Right ventricle myocardium inferior (tissue), 1 donor: ENCODE results near the gene KCNK6. TPM values are rescaled to one million over a fixed set of nuclear protein-coding genes. Genes with fewer than 3 reads are reported as not detected.
"Not testable (repeated sequence)": the region's sequence is repeated elsewhere in the genome, so short reads cannot be mapped to it uniquely, and the experiment has no call there.

ENCODE experiments used
- ATAC-seq: fragments of 200-7000 bp; cut with Tn5 transposase; one replicate; pipeline ENCODE4 v1.9.1; 2020; ENCODE audit warnings: mild to moderate bottlenecking, moderate library complexity
- DNase-seq: peaks from one replicate; pipeline ENCODE4 v3.0.0; 2021; ENCODE audit errors: missing footprints
- intact Hi-C: fragments of 100-400 bp; cut with DNase I; formaldehyde crosslinking; loops from one replicate; pipeline ENCODE4 v1.11.0; 2022
- total RNA-seq: library from RNA; stranded (reverse); fragmentation: NEBNext Ultra II Directional; extraction: Animal tissue kit (Norgen Biotek cat#: 25700); gene quantifications from one replicate; pipeline ENCODE4 v1.2.1, GENCODE V29; 2021
- donor health status: DM: no; HTN: yes; CAD: no; lungs with severe emphysema.

KCNK6 gene
- total RNA-seq, 1 donor from 2014 or later, result 7.2 TPM

- intact Hi-C loops, result no loop called here
- DNase-seq (no peak), ATAC-seq (no peak)
Observed at GRCh38 chr19:38352611-38353010, 33.0 kb downstream of the KCNK6 start.

GRCh38 chr19:38355728-38356725 lies 36.4 kb downstream of the KCNK6 start:
- intact Hi-C loops, result no loop called here
- ATAC-seq, result no peak
- no peak for DNase-seq

- no peak for ATAC-seq
- no peak for DNase-seq
- intact Hi-C loops, result no loop called here
Observed at GRCh38 chr19:38358071-38358470, 38.4 kb downstream of the KCNK6 start.

DNA sequence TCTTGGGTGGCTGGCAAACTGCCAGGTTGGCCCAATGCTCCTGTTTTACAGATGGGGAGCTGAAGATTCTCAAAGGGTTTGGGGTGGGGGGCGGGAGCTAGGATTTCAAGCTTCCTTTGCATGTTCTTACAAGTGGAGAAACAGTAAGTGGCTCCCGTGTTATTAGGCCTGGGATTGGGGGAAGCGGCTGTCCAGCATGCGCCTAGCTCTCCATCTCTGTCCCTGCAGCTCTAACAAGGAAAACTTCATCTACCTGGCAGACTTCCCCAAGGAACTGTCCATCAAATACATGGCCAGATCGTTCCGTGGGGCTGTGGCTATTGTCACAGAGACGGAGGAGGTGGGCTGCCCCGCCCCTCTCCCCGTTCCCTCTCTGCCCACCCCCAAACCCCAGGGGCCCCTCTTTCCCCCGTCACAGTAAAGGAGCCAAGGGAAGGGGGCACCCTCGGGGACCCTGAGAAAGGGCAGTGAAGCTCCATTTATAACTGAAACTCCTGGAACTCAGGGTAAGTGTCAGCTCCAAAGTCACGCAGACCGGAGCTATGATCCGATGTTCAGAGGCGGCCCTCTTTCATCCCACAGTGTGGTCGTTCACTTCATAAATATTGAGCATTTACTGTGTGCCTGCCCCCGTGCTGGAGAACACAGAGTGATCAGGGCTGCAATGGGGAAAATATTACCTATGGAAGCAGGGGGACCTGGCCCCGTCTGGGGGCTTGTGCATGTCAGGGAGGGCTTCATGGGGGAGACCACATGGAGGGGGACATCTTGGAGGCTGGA lies 39.8 kb downstream of the KCNK6 start:
- no peak for DNase-seq
- intact Hi-C loops, result no loop called here
- no peak for ATAC-seq

- DNase-seq (no peak), ATAC-seq (no peak)
- intact Hi-C loops, result no loop called here
Observed at GRCh38 chr19:38360351-38360750, 40.7 kb downstream of the KCNK6 start.

DNA sequence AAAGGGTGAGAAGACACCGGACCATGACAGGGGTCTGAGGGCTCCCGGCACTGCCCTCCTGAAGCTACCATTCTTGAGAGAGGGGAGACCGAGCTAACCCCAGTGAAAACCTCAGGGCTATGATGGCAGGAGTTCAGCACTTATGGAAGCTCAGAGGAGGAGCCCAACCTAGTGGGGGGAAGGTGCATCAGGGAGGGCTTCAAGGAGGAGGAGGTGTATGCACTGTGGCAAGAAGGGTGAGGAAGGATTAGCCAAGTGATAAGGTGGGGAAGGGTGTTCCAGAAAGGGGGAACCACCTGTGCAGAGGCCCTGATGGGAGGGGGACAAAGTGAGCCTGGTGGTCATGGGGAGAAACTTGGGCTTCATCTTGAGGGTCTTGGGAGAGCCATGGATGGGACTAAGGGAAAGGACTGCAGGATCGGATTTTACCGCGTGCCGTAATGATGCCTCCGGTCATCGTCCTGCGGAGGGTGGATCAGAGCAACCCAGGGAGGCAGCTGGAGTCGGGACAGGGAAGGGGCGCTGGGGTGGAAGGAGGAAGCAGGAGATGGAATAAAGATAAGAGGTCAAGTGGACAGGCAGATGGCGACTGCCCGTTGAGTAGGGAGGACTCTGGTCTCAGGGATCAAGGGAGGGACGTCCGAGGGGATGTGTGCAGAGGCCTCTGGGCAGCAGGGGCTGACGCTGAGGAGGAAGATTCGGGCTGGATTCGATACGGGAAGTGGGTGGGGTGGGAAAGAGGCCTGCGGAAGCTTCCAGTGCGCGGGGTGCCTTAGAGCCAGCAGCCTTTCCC lies 41.4 kb downstream of the KCNK6 start:
- ATAC-seq (peak; percentile 15), DNase-seq (no peak)
- intact Hi-C loops, result no loop called here

- intact Hi-C loops, result no loop called here
- peak; percentile 91 for ATAC-seq
Observed at GRCh38 chr19:38361633-38362075, 42.0 kb downstream of the KCNK6 start.

GRCh38 chr19:38362076-38362945 lies 42.7 kb downstream of the KCNK6 start:
- ATAC-seq (peak; percentile 74), DNase-seq (peak; percentile 90)
- intact Hi-C loops, result no loop called here

More at GRCh38 chr19:38361633-38362075, 42.0 kb downstream of the KCNK6 start:
- peak; percentile 86 for DNase-seq

- intact Hi-C loops, DNase-seq, ATAC-seq: not testable (repeated sequence)
Observed at GRCh38 chr19:38362946-38363688, 43.5 kb downstream of the KCNK6 start.

GRCh38 chr19:38367041-38367440 lies 47.4 kb downstream of the KCNK6 start:
- intact Hi-C loops, result no loop called here
- no peak for ATAC-seq
- no peak for DNase-seq

GRCh38 chr19:38369584-38369983 lies 49.9 kb downstream of the KCNK6 start:
- intact Hi-C loops, result no loop called here
- DNase-seq, result no peak
- ATAC-seq, result no peak

DNA sequence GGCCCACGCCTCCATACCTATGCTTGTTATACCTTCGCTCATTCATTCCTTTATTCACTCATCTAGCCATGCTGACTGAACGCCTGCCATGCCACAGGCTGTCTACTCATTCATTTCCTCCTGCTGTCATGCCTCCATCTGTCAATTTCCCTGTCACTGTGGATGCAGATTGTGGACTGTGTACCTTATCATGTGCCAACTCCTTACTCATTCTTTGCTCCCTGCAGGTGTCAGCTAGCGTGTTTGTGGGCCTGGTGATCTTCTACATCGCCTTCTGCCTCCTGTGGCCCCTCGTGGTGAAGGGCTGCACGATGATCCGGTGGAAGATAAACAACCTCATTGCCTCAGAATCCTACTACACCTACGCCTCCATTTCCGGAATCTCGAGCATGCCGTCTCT lies 50.7 kb downstream of the KCNK6 start:
- intact Hi-C loops, result no loop called here
- no peak for DNase-seq
- no peak for ATAC-seq

DNA sequence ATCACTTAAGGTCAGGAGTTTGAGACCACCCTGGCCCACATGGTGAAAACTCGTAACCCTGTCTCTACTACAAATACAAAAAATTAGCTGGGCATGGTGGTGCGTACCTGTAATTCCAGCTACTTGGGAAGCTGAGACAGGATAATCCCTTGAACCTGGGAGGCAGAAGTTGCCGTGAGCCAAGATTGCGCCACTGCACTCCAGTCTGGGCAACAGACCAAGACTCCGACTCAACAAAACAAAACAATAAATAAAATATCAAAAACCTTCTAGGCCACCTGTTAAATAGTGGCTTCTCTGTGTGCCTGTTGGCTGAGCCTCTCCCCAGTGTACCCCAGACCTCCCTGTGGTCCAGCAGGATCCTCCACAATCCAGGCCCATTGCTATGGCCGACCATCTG lies 51.4 kb downstream of the KCNK6 start:
- intact Hi-C loops, result no loop called here
- ATAC-seq (no peak), DNase-seq (no peak)

DNA sequence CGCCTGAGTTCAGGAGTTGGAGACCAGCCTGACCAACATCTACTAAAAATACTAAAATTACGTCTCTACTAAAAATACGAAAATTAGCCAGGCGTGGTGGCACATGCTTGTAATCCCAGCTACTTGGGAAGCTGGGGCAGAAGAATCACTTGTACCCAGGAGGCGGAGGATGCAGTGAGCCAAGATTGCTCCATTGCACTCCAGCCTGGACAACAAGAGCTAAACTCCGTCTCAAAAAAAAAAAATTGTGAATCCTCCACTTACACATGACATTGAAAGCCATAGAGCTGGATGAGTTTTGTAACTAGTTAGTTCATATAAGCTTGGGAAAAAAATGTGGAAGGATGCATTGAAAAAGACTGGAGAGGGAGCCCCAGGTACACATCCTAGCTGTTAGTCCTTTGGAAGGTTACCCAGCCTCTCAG lies 54.3 kb downstream of the KCNK6 start:
- intact Hi-C loops, result loop anchor here (1.0 to 2.0 kb wide), 2 partner anchors 29 to 39 kb away; partner anchors contain the start of genes CATSPERG and FAM98C
- no peak for DNase-seq
- no peak for ATAC-seq

- DNase-seq, result peak; percentile 100
- peak; percentile 99 for ATAC-seq
- intact Hi-C loops, result loop anchor here (1.0 to 2.0 kb wide), 2 partner anchors 28 to 39 kb away; partner anchors contain the start of genes CATSPERG and FAM98C
Observed at GRCh38 chr19:38374332-38375097, 54.9 kb downstream of the KCNK6 start, which contains the start of gene PSMD8. PSMD8 (plus strand) TSS chr19:38374571; CDS start chr19:38374602, 31 bp downstream.

DNA sequence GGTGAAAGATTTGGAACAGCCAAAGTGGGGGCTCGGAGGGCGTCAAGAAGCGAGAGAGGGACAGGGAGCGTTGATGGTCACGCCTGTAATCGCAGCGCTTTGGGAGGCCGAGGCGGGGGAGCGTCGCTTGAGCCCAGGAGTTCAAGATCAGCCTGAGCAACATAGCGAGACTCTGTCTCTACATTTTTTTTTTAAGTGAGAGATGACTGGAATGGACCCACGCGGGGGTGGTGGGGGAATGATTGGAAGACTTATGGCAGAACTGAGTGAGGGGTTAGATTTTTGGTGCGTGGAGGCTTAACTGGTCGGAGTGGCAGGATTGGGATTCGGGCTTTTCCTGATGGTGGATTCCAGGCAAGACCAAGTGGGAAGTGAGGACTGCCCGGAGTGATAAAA lies 55.5 kb downstream of the KCNK6 start:
- DNase-seq (no peak), ATAC-seq (no peak)
- intact Hi-C loops, result loop anchor here (2.0 kb wide), 1 partner anchor 28 kb away; the partner anchor contains the start of gene FAM98C
